Measurements from ENCODE around the gene MAP3K19.

DNA sequence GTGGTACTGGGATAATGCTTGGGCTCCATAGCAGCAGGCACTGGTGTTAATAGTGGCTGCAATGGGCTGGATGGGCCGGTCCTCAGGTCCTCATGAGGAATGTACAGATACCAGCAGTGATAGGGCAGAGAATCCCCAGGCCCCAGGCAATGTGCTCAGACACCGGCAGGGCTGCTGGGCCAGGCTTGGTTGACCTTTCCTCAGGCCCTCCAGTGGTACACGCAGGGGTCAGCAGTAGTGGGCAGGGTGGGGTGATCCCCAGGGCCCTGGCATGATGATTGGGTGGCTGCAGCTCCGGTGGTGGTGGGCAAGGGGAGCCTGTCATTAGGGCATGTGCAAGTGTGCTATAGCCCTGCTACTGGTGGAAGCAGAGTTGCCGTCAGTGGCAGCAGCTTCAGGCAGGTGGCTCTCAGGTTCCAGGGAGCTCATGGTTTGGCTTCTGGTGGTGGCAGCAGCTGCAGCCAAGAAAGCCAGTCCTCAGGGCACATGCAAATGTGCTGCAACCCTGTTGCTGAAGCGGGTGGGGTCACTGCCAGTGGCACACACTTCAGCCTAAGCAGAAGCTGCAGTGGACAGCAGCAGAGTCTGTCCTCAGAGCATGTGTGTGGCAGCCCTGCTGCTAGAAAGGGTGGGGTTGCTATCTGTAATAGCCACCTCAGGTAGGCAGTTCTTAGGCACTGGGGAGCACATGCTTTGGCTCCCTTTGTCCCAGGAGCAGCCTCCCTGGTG lies 71.8 kb downstream of the MAP3K19 start:
- TF ChIP-seq, protein P1, sequence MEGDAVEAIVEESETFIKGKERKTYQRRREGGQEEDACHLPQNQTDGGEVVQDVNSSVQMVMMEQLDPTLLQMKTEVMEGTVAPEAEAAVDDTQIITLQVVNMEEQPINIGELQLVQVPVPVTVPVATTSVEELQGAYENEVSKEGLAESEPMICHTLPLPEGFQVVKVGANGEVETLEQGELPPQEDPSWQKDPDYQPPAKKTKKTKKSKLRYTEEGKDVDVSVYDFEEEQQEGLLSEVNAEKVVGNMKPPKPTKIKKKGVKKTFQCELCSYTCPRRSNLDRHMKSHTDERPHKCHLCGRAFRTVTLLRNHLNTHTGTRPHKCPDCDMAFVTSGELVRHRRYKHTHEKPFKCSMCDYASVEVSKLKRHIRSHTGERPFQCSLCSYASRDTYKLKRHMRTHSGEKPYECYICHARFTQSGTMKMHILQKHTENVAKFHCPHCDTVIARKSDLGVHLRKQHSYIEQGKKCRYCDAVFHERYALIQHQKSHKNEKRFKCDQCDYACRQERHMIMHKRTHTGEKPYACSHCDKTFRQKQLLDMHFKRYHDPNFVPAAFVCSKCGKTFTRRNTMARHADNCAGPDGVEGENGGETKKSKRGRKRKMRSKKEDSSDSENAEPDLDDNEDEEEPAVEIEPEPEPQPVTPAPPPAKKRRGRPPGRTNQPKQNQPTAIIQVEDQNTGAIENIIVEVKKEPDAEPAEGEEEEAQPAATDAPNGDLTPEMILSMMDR (IDR thresholded peaks at IDR 0.05), result no peak
- TF ChIP-seq POLR2AphosphoS5 (IDR thresholded peaks at IDR 0.05) (no peak), POLR2A (IDR thresholded peaks at IDR 0.05) (no peak)
